Fibroblast of villous mesenchyme (primary cell): ENCODE measurements around the gene COG8. TPM values are rescaled to one million over a fixed set of nuclear protein-coding genes. Genes with fewer than 3 reads are reported as not detected.

Source experiments
- DNase-seq: peaks from one replicate; pipeline ENCODE4 v3.0.0-alpha.2; 2010; ENCODE audit warnings: low read depth
- H3K4me3 ChIP-seq: 2 replicates; pipeline ENCODE4 v1.5.1; 2011; ENCODE audit warnings: low read depth, mild to moderate bottlenecking, low read length
- CTCF ChIP-seq: IDR thresholded peaks from 2 replicates; pipeline ENCODE4 v1.5.1; 2012; ENCODE audit warnings: low read depth, mild to moderate bottlenecking, low read length; ENCODE audit not compliant: insufficient read depth
- total RNA-seq: library from RNA; depleted of rRNA; stranded (reverse); fragments of >200 nt; gene quantifications from 2 replicates; pipeline ENCODE4 v1.2.3, GENCODE V29; 2012

The COG8 gene
- total RNA-seq, 1 donor, result 36.3 TPM

- H3K4me3 ChIP-seq, result peak within 1 kb of the TSS; percentile 74
- no peak for TF ChIP-seq CTCF
- peak; percentile 92 for DNase-seq
Measured at GRCh38 chr16:69330286-69331109, 8.9 kb downstream of the COG8 start, which contains the start of gene PDF. Gene PDF, minus strand, starts transcription at chr16:69330588. Its CDS starts 18 bp downstream, at chr16:69330570.

GRCh38 chr16:69329369-69330285 lies 9.7 kb downstream of the COG8 start:
- no peak for TF ChIP-seq CTCF
- no peak for DNase-seq
- H3K4me3 ChIP-seq, result peak overlapping the region; percentile 74

- DNase-seq, result peak; percentile 34
- no peak for TF ChIP-seq CTCF
- peak overlapping the region; percentile 74 for H3K4me3 ChIP-seq
Measured at GRCh38 chr16:69328854-69329316, 10.5 kb downstream of the COG8 start.

GRCh38 chr16:69327585-69328310 lies 11.6 kb downstream of the COG8 start:
- no peak for DNase-seq
- TF ChIP-seq CTCF, result no peak
- H3K4me3 ChIP-seq, result no peak overlapping the region

GRCh38 chr16:69326172-69326873 lies 13.0 kb downstream of the COG8 start:
- H3K4me3 ChIP-seq, result no peak overlapping the region
- DNase-seq, result no peak
- TF ChIP-seq CTCF, result no peak

GRCh38 chr16:69325784-69326171 lies 13.6 kb downstream of the COG8 start:
- no peak overlapping the region for H3K4me3 ChIP-seq
- DNase-seq, result no peak
- no peak for TF ChIP-seq CTCF
